Mucosa of stomach (tissue), 1 donor: ENCODE data around the gene GON4L.
"Not testable (repeated sequence)": the region's sequence is repeated elsewhere in the genome, so short reads cannot be mapped to it uniquely, and the experiment has no call there.

ENCODE experiments used
- H3K27me3 ChIP-seq: one replicate; pipeline ENCODE4 v1.7.0; 2013; ENCODE audit warnings: mild to moderate bottlenecking, low read length; ENCODE audit not compliant: control insufficient read depth, insufficient read depth
- H3K36me3 ChIP-seq: one replicate; pipeline ENCODE4 v1.7.0; 2013; ENCODE audit warnings: low read length; ENCODE audit not compliant: control insufficient read depth, insufficient read depth
- H3K4me1 ChIP-seq: one replicate; pipeline ENCODE4 v1.7.0; 2013; ENCODE audit warnings: mild to moderate bottlenecking, low read length; ENCODE audit not compliant: control insufficient read depth, insufficient read depth
- H3K4me3 ChIP-seq: one replicate; pipeline ENCODE4 v1.7.0; 2013; ENCODE audit warnings: low read length
- H3K9ac ChIP-seq: one replicate; pipeline ENCODE4 v1.7.0; 2013; ENCODE audit warnings: mild to moderate bottlenecking, low read length, moderate library complexity
- H3K9me3 ChIP-seq: one replicate; pipeline ENCODE4 v1.7.0; 2013; ENCODE audit warnings: mild to moderate bottlenecking, low read length, moderate library complexity; ENCODE audit not compliant: control insufficient read depth
- donor health status: Pancreatic carcinoma.

The GON4L gene

GRCh38 chr1:155719703-155720102 lies 137.3 kb downstream of the GON4L start:
- no peak overlapping the region for H3K4me3 ChIP-seq
- H3K36me3 ChIP-seq: no peaks in the 10 kb centered on the region
- H3K9ac ChIP-seq: no peak overlapping the region
- H3K9me3 ChIP-seq: no peaks in the 10 kb centered on the region
- no peaks in the 10 kb centered on the region for H3K27me3 ChIP-seq
- H3K4me1 ChIP-seq: no peaks in the 10 kb centered on the region

DNA sequence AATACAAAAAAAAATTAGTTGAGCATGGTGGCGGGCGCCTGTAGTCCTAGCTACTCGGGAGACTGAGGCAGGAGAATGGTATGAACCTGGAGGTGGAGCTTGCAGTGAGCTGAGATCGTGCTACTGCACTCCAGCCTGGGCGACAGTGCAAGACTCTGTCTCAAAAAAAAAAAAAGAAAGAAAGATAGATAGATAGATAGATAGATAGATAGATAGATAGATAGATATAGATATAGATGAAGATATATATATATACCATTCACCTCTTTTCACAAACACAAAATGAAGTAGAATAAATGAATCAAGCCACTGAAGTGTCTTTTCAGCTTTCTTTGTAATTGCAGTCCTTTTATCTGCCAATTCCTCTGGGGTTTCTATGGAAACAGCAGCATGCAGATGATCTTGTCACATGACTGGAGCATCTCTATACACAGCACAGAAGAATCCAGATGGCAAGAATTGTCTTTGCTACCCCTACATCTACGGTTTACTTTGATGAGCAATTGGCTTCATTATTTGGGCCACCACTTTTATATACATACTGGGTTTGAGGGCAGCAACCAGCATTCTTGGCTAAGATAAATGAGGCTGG lies 138.4 kb downstream of the GON4L start:
- not testable (repeated sequence) for H3K9me3 ChIP-seq, H3K4me3 ChIP-seq, H3K27me3 ChIP-seq, H3K4me1 ChIP-seq, H3K9ac ChIP-seq, H3K36me3 ChIP-seq

DNA sequence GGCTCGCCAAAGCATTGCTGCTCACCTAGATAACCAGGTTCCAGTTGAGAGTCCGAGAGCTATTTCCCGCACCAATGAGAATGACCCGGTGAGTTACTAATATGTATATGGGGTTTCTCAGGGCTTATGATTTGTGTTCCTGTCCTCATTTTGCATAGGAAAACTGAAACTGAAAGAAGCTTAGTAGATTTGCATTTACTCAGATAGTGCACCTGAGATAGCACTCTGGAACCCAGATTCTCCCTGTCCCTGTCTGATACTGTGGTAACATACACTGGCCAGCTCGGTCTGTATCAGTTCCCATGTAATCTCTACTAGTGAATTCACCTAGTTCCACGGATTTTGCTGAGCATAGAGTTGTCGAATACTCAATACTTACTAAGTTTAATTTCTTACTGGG lies 140.0 kb downstream of the GON4L start:
- no peaks in the 10 kb centered on the region for H3K36me3 ChIP-seq
- H3K9me3 ChIP-seq: no peaks in the 10 kb centered on the region
- no peak overlapping the region for H3K9ac ChIP-seq
- H3K27me3 ChIP-seq: no peaks in the 10 kb centered on the region
- no peak overlapping the region for H3K4me3 ChIP-seq
- H3K4me1 ChIP-seq: peaks cover 3% of the 10 kb centered on the region

DNA sequence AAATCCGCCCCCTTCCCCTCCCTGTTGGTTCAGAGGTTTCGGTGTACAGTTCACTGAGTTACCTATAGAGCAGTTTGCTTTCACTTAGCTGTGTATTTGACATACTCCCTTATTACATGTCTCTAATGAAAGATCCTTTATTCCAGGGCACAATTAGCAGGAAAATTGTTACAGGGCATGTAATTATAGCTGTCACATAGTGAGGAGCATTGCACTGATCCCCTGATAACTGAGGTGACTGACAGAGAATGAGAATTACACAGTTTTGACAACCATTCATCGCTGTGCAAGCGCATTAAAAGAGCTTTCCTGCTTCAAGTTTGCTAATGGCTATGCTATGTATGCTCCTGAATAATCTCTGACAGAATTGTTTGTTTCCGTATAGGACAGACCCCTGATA lies 141.2 kb downstream of the GON4L start:
- Histone ChIP-seq H3K36me3 (no peaks in the 10 kb centered on the region), H3K4me3 (no peak overlapping the region)

DNA sequence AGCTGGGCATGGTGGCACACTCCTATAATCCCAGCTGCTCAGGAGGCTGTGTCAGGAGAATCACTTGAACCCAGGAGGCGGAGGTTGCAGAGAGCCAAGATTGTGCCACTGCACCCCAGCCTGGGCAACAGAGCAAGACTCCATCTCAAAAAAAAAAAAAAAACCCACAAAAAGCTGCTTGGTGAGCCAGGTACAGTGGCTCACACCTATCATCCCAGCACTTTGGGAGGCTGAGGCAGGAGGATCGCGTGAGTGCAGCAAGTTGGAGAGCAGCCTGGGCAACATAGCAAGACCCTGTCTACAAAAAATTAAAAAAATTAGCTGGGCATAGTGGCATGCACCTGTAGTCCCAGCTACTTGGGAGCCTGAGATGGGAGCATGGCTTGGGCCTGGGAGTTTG lies 142.0 kb downstream of the GON4L start:
- not testable (repeated sequence) for H3K9ac ChIP-seq

More for the DNA sequence above, 141.2 kb downstream of the GON4L start:
- H3K27me3 ChIP-seq: no peaks in the 10 kb centered on the region
- peaks cover 4% of the 10 kb centered on the region for H3K4me1 ChIP-seq
- no peak overlapping the region for H3K9ac ChIP-seq
- no peaks in the 10 kb centered on the region for H3K9me3 ChIP-seq

GRCh38 chr1:155713075-155713474 lies 143.9 kb downstream of the GON4L start:
- Histone ChIP-seq H3K4me3 (no peak overlapping the region), H3K27me3 (no peaks in the 10 kb centered on the region), H3K9ac (no peak overlapping the region), H3K4me1 (peaks cover 4% of the 10 kb centered on the region), H3K36me3 (no peaks in the 10 kb centered on the region), H3K9me3 (no peaks in the 10 kb centered on the region)

More for the DNA sequence above, 142.0 kb downstream of the GON4L start:
- not testable (repeated sequence) for H3K4me3 ChIP-seq, H3K9me3 ChIP-seq, H3K36me3 ChIP-seq, H3K4me1 ChIP-seq, H3K27me3 ChIP-seq

GRCh38 chr1:155712636-155713035 lies 144.4 kb downstream of the GON4L start:
- not testable (repeated sequence) for H3K9me3 ChIP-seq, H3K4me1 ChIP-seq, H3K27me3 ChIP-seq, H3K9ac ChIP-seq, H3K4me3 ChIP-seq, H3K36me3 ChIP-seq

- not testable (repeated sequence) for H3K9me3 ChIP-seq, H3K4me1 ChIP-seq, H3K36me3 ChIP-seq, H3K27me3 ChIP-seq, H3K9ac ChIP-seq, H3K4me3 ChIP-seq
Observed at GRCh38 chr1:155711457-155711856, 145.6 kb downstream of the GON4L start.

- H3K9ac ChIP-seq: no peak overlapping the region
- H3K27me3 ChIP-seq: no peaks in the 10 kb centered on the region
- peaks cover 4% of the 10 kb centered on the region for H3K4me1 ChIP-seq
- no peaks in the 10 kb centered on the region for H3K36me3 ChIP-seq
- H3K4me3 ChIP-seq: no peak overlapping the region
- no peaks in the 10 kb centered on the region for H3K9me3 ChIP-seq
Observed at GRCh38 chr1:155709391-155709790, 147.6 kb downstream of the GON4L start.

DNA sequence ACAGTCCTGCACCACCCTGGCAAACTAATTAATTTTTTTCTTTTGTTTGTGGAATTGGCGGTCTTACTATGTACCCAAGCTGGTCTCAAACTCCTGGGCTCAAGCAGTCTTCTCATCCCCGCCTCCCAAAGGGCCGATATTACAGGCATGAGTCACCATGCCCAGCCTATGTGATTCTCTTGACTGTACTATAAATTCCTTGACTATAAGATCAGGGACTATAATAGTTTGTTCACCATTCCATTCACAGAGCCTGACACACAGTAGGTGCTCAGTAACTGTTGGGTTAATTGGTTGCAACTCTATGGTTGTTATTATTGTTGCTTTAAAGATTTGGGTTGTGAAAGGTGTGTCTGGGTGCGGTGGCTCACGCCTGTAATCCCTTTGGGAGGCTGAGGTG lies 150.9 kb downstream of the GON4L start:
- Histone ChIP-seq H3K4me1 (no peaks in the 10 kb centered on the region), H3K9ac (no peak overlapping the region), H3K27me3 (no peaks in the 10 kb centered on the region), H3K4me3 (no peak overlapping the region), H3K36me3 (no peaks in the 10 kb centered on the region), H3K9me3 (no peaks in the 10 kb centered on the region)

DNA sequence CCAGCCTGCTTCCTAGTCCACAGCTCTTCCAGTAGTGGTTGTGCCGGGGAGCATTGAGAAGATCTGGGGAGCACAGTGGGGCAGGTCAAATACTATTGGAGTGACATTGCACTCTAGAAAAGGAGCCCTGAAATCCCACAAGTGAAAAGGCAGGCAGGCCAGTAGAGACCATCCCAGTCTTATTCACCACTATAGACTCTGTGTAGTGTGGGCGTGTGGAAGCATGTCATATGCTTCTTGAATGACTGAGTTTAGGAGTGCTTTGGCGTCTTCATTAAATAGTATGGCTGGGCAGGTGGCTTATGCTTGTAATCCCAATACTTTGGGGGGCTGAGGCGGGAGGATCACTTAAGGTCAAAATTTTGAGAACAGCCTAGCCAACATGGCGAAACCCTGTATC lies 152.6 kb downstream of the GON4L start:
- not testable (repeated sequence) for H3K9me3 ChIP-seq, H3K36me3 ChIP-seq, H3K4me3 ChIP-seq, H3K4me1 ChIP-seq, H3K9ac ChIP-seq, H3K27me3 ChIP-seq

GRCh38 chr1:155703216-155703615 lies 153.8 kb downstream of the GON4L start:
- H3K27me3 ChIP-seq: no peaks in the 10 kb centered on the region
- H3K9me3 ChIP-seq: no peaks in the 10 kb centered on the region
- no peaks in the 10 kb centered on the region for H3K36me3 ChIP-seq
- H3K4me1 ChIP-seq: no peaks in the 10 kb centered on the region
- no peak overlapping the region for H3K4me3 ChIP-seq
- H3K9ac ChIP-seq: no peak overlapping the region

DNA sequence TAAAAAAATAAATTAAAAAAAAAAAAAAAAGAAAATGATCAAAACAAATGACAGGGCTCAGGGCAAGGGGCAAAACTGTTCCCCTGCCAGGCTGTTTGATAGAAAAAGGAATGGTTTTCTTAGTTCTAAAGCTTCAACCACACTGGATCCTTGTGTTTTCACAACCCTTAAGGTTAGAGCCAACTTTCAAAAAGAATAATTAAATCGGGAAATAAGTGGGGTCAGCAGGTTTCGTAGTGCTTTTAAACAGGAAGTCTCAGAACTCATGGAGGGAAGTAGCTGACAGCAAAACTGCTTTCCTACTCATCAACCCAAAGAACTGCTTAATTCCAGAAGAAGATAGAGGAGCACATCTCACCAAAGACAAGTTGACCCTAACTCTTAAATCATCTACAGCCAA lies 155.3 kb downstream of the GON4L start:
- H3K36me3 ChIP-seq, H3K9ac ChIP-seq, H3K27me3 ChIP-seq, H3K9me3 ChIP-seq, H3K4me1 ChIP-seq, H3K4me3 ChIP-seq: not testable (repeated sequence)
